ENCODE measurements around the gene SLC26A8. TPM values are rescaled to one million over a fixed set of nuclear protein-coding genes. Genes with fewer than 3 reads are reported as not detected.

SLC26A8 gene, protein sequence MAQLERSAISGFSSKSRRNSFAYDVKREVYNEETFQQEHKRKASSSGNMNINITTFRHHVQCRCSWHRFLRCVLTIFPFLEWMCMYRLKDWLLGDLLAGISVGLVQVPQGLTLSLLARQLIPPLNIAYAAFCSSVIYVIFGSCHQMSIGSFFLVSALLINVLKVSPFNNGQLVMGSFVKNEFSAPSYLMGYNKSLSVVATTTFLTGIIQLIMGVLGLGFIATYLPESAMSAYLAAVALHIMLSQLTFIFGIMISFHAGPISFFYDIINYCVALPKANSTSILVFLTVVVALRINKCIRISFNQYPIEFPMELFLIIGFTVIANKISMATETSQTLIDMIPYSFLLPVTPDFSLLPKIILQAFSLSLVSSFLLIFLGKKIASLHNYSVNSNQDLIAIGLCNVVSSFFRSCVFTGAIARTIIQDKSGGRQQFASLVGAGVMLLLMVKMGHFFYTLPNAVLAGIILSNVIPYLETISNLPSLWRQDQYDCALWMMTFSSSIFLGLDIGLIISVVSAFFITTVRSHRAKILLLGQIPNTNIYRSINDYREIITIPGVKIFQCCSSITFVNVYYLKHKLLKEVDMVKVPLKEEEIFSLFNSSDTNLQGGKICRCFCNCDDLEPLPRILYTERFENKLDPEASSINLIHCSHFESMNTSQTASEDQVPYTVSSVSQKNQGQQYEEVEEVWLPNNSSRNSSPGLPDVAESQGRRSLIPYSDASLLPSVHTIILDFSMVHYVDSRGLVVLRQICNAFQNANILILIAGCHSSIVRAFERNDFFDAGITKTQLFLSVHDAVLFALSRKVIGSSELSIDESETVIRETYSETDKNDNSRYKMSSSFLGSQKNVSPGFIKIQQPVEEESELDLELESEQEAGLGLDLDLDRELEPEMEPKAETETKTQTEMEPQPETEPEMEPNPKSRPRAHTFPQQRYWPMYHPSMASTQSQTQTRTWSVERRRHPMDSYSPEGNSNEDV
- not detected for polyA plus RNA-seq (ENCODE audit: low read depth in 6 of 6)

DNA sequence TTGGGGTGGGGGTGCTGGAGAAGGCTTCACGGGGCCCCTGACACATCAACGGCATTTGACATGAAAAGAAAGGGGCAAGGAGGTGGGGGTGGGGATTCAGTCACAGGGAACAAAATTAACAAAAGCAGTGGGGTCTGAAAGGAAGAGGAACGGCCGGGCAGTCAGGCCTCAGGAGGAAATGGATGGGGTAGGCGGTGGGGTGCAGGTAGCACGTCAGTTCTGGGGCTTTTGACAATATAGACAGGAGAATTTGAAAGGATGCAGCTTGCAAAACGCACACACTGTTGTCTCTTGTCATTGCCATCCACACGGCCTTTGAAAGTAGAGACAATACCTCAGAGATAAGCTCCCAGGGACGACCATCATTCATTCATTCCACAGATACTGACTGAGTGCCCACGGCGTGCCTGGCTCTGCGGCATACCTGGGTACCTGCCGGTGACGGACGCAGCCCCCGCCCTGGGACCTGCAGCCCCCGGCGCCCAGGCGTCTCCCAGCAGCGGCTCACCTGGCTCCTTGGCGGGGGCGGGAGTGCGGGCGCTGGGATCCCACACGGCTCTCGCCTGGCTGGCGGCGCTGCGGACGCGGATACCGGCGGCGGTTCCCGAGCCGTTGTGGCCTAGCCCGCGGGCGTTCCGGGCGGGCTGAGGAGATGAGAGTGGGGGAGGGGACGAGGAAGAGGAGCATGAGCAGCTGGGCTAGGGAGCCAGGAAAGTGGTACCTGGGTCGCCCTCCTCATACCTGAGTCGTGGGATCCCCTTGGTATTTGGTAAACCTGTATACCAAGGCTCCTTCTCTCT lies at the start of gene SLC26A8:
SLC26A8 (minus strand) TSS at position 646 of the 800 bp plus-strand sequence. CDS start 4,934 bp downstream, outside the sequence.
- no peak for ATAC-seq (ENCODE audit: low read depth in 2 of 2)
- peak within 1 kb of the TSS in 6 of 8 donors; percentile 5 to 47 (median 20) for H3K4me3 Mint-ChIP-seq
- peak within 1 kb of the TSS in 1 of 6 donors; percentile 13 for H3K27ac Mint-ChIP-seq
- H3K9me3 Mint-ChIP-seq, result no peaks in the 10 kb centered on the region
- H3K36me3 Mint-ChIP-seq, result no peaks in the 10 kb centered on the region
- H3K27me3 Mint-ChIP-seq, result peaks cover 26 to 29% (median 26%) of the 10 kb centered on the region in 3 donors
- peaks cover 15 to 24% (median 19%) of the 10 kb centered on the region in 3 donors for H3K4me1 Mint-ChIP-seq
- no peak for DNase-seq

DNA sequence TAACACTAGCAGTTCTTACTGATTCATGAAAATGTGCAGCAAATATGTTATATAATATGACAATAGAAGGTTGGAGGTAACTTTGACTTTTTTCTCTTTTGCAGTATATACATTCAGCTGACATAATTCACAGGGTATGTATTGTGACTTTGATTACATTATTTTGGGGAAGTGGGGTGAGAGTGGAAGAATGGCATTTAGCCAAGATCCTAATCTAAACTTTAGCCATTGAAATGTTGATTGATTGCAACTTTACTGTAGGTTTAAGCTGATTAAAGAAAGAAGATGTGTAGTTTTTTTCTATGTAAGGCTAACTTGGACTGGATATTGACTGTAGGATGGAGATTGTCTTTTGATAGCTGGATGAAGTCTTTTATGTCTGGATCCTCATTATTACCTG lies 49.1 kb upstream of the SLC26A8 start:
- Mint-ChIP-seq H3K4me1 (peaks cover 9 to 27% (median 16%) of the 10 kb centered on the region in 3 donors), H3K27me3 (no peaks in the 10 kb centered on the region), H3K27ac (peak overlapping the region in 1 of 6 donors; percentile 9), H3K36me3 (peaks cover 0 to 4% of the 10 kb centered on the region in 2 donors), H3K9me3 (no peaks in the 10 kb centered on the region), H3K4me3 (no peak overlapping the region)
- ATAC-seq (ENCODE audit: low read depth in 2 of 2) (no peak), DNase-seq (no peak)

DNA sequence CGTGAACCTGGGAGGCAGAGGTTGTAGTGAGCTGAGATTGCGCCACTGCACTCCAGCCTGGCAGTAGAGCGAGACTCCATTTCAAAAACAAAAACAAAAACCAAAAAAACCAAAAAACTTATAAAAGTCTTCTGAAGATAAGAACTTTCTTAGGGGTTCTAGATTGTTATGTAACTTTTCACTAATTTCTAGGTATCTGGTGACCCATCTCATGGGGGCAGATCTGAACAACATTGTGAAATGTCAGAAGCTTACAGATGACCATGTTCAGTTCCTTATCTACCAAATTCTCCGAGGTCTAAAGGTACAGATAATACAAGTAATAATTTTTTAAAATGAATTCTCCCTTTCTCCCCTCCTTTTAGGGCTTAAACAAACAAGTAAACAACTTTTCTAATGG lies 48.2 kb upstream of the SLC26A8 start:
- no peaks in the 10 kb centered on the region for H3K27me3 Mint-ChIP-seq
- peaks cover 4% of the 10 kb centered on the region in 2 donors for H3K36me3 Mint-ChIP-seq
- DNase-seq (no peak), ATAC-seq (ENCODE audit: low read depth in 2 of 2) (no peak)
- H3K27ac Mint-ChIP-seq, result peak overlapping the region in 3 of 6 donors; percentile 21 to 71 (median 34)
- H3K4me3 Mint-ChIP-seq, result no peak overlapping the region
- H3K9me3 Mint-ChIP-seq, result no peaks in the 10 kb centered on the region
- peaks cover 16 to 36% (median 20%) of the 10 kb centered on the region in 3 donors for H3K4me1 Mint-ChIP-seq

DNA sequence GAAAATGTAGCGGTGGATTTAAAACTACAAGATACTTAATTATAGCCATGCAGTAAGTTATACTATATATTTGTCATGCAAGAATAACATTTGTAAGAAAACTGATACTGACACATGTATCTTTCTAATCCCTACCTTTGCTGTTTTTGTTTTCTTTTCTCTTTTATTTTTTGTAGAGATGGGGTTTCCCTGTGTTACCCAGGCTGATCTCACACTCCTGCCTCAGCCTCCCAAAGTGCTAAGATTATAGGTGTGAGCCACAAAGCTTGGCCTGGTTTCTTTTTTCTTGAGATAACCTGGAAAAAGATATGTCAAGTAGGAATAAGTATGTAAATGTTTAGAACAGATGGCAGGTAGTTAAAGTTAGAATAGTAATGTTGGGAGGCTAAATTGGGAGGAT lies 47.3 kb upstream of the SLC26A8 start:
- DNase-seq (no peak), ATAC-seq (ENCODE audit: low read depth in 2 of 2) (no peak)
- H3K27me3 Mint-ChIP-seq, result no peaks in the 10 kb centered on the region
- no peaks in the 10 kb centered on the region for H3K9me3 Mint-ChIP-seq
- peak overlapping the region in 5 of 6 donors; percentile 34 to 86 (median 65) for H3K27ac Mint-ChIP-seq
- H3K4me1 Mint-ChIP-seq, result peaks cover 21 to 43% (median 25%) of the 10 kb centered on the region in 3 donors
- peaks cover 4 to 8% of the 10 kb centered on the region in 2 donors for H3K36me3 Mint-ChIP-seq
- H3K4me3 Mint-ChIP-seq, result no peak overlapping the region

DNA sequence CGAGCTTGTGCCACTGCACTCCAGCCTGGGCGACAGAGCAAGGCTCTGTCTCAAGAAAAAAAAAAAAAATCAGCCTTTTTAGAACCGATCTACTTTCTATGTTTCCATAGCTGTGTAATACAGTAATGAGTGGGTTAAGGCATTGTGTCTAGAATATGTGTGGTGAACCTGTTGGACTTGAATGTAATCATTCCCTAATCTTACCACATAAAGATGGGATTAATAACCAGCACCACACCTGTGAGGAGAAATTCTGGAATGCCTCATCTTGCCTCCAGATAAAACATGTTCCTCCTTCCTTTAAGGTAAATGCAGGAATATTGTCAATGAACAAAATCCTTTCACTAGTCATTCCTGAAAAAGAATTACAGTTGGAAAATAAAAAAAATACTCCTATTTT lies 46.8 kb upstream of the SLC26A8 start:
- Mint-ChIP-seq H3K4me3 (no peak overlapping the region), H3K36me3 (peaks cover 4 to 8% of the 10 kb centered on the region in 2 donors), H3K27me3 (no peaks in the 10 kb centered on the region), H3K9me3 (no peaks in the 10 kb centered on the region), H3K27ac (peak overlapping the region in 1 of 6 donors; percentile 8), H3K4me1 (peaks cover 25 to 47% (median 29%) of the 10 kb centered on the region in 3 donors)
- DNase-seq (no peak), ATAC-seq (ENCODE audit: low read depth in 2 of 2) (no peak)

DNA sequence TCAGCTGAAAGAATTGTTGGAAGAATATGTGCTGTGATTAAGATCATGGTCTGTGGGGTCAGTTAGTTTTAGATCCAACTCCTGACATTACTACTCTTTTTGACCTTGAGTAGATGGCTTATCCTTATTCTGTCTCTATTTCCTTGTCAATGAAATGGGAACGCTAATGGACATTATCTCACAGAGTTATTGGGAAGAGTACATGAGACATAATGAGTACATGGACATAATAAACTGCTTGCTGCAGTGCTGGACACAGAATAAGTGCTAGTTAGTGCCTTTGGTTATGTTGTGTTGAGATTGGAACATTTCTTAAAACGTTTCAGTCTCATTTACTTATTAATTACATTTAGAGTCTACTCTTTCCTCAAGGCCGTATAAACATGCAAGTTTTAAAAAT lies 45.8 kb upstream of the SLC26A8 start:
- no peaks in the 10 kb centered on the region for H3K27me3 Mint-ChIP-seq
- no peaks in the 10 kb centered on the region for H3K9me3 Mint-ChIP-seq
- H3K4me3 Mint-ChIP-seq, result no peak overlapping the region
- H3K27ac Mint-ChIP-seq, result peak overlapping the region in 1 of 6 donors; percentile 37
- ATAC-seq (ENCODE audit: low read depth in 2 of 2) (no peak), DNase-seq (no peak)
- peaks cover 4 to 8% of the 10 kb centered on the region in 2 donors for H3K36me3 Mint-ChIP-seq
- peaks cover 23 to 50% (median 29%) of the 10 kb centered on the region in 3 donors for H3K4me1 Mint-ChIP-seq

DNA sequence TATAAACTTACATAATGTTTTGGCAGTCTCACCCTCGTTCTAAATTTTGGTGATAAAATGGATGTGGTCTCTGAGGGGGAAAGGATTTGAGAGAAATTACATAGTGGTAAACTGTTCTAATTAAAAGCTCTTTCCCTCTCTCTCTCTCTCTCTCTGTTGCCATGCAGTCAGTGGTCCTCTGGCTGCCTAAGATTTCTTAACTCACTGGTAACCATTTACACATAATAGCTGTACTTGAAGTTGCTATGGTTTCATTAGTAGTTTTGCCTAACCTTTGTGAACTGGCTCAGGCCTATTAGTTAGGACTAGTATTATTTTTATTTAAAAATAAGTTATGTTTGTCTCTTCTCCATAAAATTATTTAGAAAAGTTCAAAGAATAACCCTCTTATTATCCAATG lies 45.1 kb upstream of the SLC26A8 start:
- no peak for DNase-seq
- H3K27me3 Mint-ChIP-seq, result no peaks in the 10 kb centered on the region
- H3K36me3 Mint-ChIP-seq, result peaks cover 8 to 9% of the 10 kb centered on the region in 2 donors
- no peak for ATAC-seq (ENCODE audit: low read depth in 2 of 2)
- H3K27ac Mint-ChIP-seq, result no peak overlapping the region
- peaks cover 29 to 57% (median 33%) of the 10 kb centered on the region in 3 donors for H3K4me1 Mint-ChIP-seq
- no peak overlapping the region for H3K4me3 Mint-ChIP-seq
- H3K9me3 Mint-ChIP-seq, result no peaks in the 10 kb centered on the region

DNA sequence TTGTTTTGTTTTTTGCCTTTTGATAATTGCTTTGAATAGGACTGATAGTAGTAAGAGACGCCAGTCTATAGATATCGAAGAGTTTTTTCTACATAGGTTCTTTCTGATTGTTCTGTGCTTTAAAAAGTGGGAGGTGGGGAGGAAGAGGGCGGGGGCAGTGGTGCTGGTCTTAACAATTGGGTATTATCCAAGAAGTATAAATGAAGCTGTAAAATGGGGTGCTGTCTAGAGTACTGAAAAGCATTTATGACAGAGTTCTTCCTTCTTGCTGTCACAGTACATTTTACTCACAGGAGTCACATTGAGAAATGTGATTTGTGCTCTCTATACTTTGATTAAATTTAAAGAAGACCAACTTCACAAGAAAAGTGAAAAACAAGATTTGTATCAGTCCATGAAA lies 44.1 kb upstream of the SLC26A8 start:
- no peak overlapping the region for H3K4me3 Mint-ChIP-seq
- peak overlapping the region in 4 of 6 donors; percentile 1 to 67 (median 30) for H3K27ac Mint-ChIP-seq

DNA sequence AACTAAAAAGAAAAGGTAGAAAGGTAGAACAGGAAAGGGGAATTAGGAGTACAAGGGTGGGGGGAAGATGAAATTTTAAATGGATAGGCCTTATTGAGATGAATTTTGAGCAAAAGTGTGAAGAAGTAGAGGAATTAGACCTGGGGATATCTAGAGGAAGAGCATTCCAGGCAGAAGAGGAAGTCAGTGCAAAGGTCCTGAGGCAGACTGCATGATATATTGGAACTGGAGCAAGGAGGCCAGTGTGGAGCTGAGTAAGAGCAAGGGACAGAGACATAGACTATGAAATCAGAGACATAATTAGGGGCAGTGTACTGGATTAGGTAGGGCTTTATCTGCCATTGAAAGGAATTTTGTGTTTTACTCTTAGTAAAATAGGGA lies 43.6 kb upstream of the SLC26A8 start:
- DNase-seq (no peak), ATAC-seq (ENCODE audit: low read depth in 2 of 2) (no peak)
- peaks cover 33 to 51% (median 39%) of the 10 kb centered on the region in 3 donors for H3K4me1 Mint-ChIP-seq
- peak overlapping the region in 3 of 6 donors; percentile 39 to 67 (median 50) for H3K27ac Mint-ChIP-seq
- no peak overlapping the region for H3K4me3 Mint-ChIP-seq
- no peaks in the 10 kb centered on the region for H3K27me3 Mint-ChIP-seq
- H3K36me3 Mint-ChIP-seq, result peaks cover 8% of the 10 kb centered on the region in 2 donors
- H3K9me3 Mint-ChIP-seq, result no peaks in the 10 kb centered on the region

More for the DNA sequence above, 44.1 kb upstream of the SLC26A8 start:
- Mint-ChIP-seq H3K27me3 (no peaks in the 10 kb centered on the region), H3K9me3 (no peaks in the 10 kb centered on the region), H3K36me3 (peaks cover 8 to 9% of the 10 kb centered on the region in 2 donors), H3K4me1 (peaks cover 33 to 54% (median 36%) of the 10 kb centered on the region in 3 donors)
- ATAC-seq (ENCODE audit: low read depth in 2 of 2), result no peak
- DNase-seq, result no peak

DNA sequence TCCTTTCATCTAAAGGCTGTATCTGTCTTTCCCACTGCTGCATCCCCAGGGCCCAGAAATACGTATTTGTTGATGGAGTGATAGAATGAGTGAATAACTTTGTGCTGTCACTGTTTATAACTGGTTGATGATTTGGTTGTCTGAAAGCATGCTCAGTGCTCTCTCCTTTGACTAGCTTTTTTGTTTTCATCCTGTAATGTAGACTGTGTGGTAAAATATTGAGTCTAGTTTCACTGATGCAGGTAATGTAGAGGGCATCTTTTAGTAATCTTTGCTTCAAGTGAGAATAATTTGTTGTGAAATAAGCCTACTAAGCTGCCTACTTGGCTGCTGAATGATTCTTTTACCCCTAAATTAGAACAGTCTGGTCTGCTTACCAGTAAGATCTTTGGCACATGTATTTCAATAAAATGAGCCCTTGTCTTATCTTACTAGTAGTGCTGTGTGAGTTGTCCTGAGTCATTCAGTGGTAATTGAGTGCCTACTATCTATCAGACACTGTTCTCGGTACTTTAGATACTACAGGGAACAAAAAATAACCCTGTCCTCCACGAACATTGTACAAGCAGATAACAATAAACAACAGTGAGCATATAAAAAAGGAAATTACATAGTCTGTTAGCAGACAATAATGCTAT lies 43.1 kb upstream of the SLC26A8 start:
- no peak for DNase-seq
- Mint-ChIP-seq H3K9me3 (no peaks in the 10 kb centered on the region), H3K27me3 (no peaks in the 10 kb centered on the region), H3K36me3 (peaks cover 5 to 8% of the 10 kb centered on the region in 2 donors), H3K27ac (peak overlapping the region in 4 of 6 donors; percentile 12 to 57 (median 44)), H3K4me3 (no peak overlapping the region), H3K4me1 (peaks cover 33 to 51% (median 37%) of the 10 kb centered on the region in 3 donors)
- ATAC-seq (ENCODE audit: low read depth in 2 of 2), result no peak

DNA sequence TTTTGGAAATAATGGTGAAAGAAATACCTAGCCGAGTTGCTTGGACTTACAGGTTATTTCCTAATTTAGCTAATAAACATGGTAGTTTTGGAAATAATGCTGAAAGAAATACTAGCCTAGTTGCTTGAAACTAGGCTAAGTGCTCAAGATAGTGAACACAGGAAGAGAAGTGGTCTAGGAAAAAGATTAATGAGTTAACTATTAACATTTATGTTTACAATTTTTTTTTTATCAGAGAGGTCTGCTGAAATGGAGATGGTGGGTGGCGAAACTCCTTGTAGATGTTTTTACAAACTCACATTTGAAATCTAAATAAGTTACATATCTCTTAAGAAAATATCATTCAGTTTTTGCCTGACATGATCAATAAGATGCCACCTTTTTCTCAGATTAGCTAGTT lies 42.4 kb upstream of the SLC26A8 start:
- Mint-ChIP-seq H3K36me3 (peaks cover 5 to 8% of the 10 kb centered on the region in 2 donors), H3K9me3 (no peaks in the 10 kb centered on the region), H3K27ac (peak overlapping the region in 2 of 6 donors; percentile 0 to 4), H3K4me3 (no peak overlapping the region), H3K4me1 (peaks cover 30 to 47% (median 37%) of the 10 kb centered on the region in 3 donors), H3K27me3 (no peaks in the 10 kb centered on the region)
- DNase-seq (no peak), ATAC-seq (ENCODE audit: low read depth in 2 of 2) (no peak)

DNA sequence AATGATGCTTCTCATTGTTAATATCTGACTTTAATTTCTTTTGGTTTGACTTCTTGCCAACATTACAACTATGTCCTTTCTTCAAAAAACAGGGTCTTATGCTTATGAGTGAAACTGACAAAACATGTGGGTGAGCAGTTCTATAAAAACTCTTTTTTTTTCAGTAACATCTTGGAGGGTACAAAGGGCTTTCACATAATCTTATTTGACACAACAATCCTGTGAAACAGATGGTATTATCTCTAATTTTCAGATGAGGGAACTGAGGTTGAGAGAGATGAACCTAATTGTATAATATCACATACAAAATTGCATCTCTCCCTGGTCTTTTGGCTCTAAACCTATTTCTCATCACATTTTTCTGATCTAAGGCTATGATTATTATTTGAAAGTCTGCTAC lies 41.5 kb upstream of the SLC26A8 start:
- Mint-ChIP-seq H3K36me3 (peaks cover 5 to 8% of the 10 kb centered on the region in 2 donors), H3K4me3 (no peak overlapping the region), H3K27ac (peak overlapping the region in 3 of 6 donors; percentile 4 to 68 (median 64)), H3K27me3 (no peaks in the 10 kb centered on the region), H3K9me3 (no peaks in the 10 kb centered on the region), H3K4me1 (peaks cover 29 to 47% (median 37%) of the 10 kb centered on the region in 3 donors)
- DNase-seq (no peak), ATAC-seq (ENCODE audit: low read depth in 2 of 2) (no peak)
